ENCODE measurements around the gene PRDM10.
A peak's percentile ranks its signal among the peaks of the same experiment; 100 is the strongest.
"Not testable (repeated sequence)": the region's sequence is repeated elsewhere in the genome, so short reads cannot be mapped to it uniquely, and the experiment has no call there.

Gene PRDM10

GRCh38 chr11:129894278-129895125 is 108.1 kb downstream of the PRDM10 start:
- no peak for DNase-seq (ENCODE audit: low spot score)

GRCh38 chr11:129888451-129888850 is 114.2 kb downstream of the PRDM10 start:
- no peak for DNase-seq (ENCODE audit: low spot score)

GRCh38 chr11:129885381-129885780 is 117.3 kb downstream of the PRDM10 start:
- no peak for DNase-seq (ENCODE audit: low spot score)

DNA sequence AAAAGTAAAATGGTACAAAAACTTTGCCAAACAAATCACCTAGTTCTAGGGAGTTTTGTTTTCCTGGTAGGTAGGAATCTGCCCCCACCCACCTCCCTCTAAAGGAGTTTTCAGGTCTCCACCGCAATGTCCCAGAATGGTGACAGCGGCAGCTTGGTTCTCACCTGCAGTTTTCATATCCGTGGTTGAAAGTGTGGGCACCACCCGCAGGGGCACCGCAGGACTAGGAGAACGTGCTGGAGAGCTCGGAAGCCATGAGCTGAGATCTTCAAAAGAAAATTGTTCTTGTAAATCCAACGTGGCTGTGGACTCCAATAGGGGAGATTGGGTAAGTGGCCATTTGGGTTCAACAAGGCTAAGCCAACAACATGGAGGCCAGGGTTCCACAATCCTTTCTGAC is 118.1 kb downstream of the PRDM10 start:
- no peak for DNase-seq (ENCODE audit: low spot score)

DNA sequence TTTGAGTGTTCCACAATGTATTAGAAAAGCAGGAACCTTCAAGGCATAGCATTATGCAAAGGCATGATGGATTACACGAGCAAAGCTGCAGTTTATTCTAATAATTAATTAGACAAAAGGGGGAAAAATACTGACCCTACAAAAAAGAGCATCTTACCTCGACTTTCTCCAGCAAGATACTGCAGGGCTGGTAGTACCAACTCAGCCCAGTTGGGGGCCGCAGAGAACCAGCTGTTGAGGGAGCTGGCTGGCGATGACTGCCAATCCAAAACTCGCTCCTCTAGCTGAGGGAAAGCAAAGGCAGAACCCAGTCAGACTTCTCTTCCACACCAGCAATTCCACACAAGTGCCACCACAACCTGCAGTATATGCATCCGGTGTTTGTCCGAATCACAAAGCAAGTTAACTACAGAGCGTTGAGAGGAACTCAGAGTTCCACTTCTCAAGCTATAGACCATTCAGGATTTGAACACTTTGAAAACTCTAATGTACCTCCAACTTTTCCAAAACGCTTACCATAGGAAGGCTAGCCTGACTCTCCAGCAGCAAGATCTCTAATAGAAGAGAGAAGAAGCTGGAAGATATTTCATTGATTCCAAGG is 121.0 kb downstream of the PRDM10 start:
- peak; percentile 13 for DNase-seq (ENCODE audit: low spot score)

DNA sequence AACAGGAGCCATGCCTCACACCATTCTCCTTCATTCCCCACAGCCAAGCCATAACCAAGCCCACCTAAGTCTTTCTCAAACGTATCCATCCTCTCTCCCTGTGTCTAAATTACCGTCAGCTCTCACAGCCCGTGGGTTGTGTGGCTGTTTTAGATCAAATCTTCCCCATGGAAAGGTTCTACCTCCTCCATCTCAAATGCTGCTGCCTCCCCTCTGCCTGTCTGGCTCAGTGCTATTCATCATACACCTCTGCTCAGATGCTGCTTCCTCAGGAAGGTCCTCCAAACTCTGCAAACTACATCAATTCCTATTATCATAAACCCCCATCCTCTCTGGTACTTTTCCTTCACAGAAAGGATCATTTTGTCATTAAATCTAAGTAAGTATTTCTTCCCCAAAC is 122.3 kb downstream of the PRDM10 start:
- no peak for DNase-seq (ENCODE audit: low spot score)

GRCh38 chr11:129871914-129872313 is 130.7 kb downstream of the PRDM10 start:
- no peak for DNase-seq (ENCODE audit: low spot score)

GRCh38 chr11:129868626-129869025 is 134.0 kb downstream of the PRDM10 start:
- not testable (repeated sequence) for DNase-seq (ENCODE audit: low spot score)

GRCh38 chr11:129866311-129866710 is 136.3 kb downstream of the PRDM10 start:
- DNase-seq (ENCODE audit: low spot score): no peak

DNA sequence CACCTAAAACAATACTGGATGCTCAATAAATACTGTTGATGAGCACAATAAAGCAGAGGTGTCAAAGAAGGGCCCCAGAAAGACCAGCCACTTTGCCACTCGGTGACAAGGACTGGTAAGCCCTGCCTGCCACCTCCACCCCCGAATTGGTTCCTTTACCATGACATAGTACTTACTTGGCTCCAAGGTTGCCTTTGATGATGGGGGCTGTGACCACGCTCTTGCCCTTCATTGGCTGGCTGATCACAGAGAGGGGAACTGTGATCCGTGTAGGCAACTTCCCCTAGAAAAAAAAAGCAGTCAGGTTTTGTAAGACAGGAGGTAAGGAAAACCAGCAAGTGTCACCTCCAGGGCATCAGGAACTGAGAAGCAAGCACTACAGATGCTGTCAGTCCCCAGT is 136.9 kb downstream of the PRDM10 start:
- no peak for DNase-seq (ENCODE audit: low spot score)

DNA sequence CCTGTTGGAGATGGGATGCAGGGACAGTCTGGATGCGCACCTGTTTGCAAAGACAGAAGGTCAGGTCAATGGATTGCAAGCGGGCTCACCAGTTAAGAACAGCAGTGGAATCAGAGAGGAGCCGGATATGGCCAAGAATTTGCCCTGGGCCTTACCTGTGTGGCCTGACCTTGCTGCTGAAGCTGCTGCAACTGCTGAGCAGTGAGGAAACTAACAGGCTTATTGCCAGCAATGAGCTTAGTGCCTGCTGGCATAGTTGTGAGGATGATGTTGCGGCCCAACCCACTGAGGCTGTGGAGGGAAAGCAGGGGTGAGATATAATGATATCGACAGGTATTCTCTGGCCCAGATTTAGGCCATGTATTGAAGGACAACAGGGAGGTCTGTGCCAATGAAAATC is 137.8 kb downstream of the PRDM10 start:
- DNase-seq (ENCODE audit: low spot score): no peak

- DNase-seq (ENCODE audit: low spot score): peak; percentile 86
Measured at GRCh38 chr11:129861702-129862522, 140.7 kb downstream of the PRDM10 start.

DNA sequence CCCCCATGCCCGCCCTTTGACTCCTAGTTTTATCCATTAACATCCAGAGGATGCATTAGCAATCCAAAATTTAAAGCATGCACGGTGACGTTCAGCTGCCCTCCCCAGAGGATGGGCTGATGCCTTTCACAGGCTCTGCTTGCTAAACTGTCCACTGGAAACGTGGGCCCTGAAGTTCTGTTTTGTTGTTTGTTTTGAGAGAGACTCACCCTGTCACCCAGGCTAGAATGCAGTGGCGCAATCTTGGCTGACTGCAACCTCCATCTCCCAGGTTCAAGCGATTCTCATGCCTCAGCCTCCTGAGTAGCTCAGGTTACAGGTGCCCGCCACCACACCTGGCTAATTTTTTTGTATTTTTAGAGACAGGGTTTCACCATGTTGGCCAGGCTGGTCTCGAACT is 146.6 kb downstream of the PRDM10 start:
- no peak for DNase-seq (ENCODE audit: low spot score)

DNA sequence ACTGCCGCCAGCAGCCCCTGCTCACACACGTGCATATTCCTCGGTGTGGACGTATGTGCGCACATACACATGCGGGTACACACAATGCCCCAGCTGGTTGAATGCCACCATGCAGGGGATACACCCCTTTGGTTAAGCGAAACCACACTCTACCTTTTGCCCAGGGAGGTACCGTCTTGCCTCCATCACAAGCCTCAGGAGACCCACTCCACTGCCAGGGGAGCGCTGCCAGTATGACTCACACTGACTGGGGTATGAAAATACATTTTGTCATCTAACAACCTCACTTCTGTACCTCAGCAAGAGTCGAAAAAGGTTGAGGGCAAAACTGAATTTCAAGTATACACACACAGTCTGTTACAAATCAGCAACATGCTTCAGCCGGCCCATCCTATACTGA is 147.5 kb downstream of the PRDM10 start:
- DNase-seq (ENCODE audit: low spot score): no peak

DNA sequence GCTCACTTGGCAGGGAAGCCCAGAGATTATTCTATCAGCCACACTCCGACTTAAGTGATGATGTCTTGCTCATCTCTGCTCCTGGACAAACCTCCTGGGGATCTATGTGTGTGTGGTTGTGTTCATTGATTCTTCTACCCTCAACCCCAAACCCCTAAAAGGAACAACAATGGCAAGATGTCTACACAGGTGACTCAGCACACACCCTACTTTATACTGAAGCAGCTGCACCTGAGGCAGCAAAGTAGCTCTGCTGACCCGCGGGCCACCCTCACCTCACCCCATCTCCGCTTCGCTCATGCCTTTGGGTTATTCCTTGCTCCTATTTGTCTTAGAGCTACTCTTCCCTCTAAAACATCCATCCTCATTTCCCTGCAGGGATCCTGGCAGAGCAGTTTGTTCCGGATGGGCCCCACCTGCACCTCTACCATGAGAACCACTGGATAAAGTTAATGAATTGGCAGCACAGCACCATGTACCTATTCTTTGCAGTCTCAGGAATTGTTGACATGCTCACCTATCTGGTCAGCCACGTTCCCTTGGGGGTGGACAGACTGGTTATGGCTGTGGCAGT is 148.3 kb downstream of the PRDM10 start:
- no peak for DNase-seq (ENCODE audit: low spot score)

DNA sequence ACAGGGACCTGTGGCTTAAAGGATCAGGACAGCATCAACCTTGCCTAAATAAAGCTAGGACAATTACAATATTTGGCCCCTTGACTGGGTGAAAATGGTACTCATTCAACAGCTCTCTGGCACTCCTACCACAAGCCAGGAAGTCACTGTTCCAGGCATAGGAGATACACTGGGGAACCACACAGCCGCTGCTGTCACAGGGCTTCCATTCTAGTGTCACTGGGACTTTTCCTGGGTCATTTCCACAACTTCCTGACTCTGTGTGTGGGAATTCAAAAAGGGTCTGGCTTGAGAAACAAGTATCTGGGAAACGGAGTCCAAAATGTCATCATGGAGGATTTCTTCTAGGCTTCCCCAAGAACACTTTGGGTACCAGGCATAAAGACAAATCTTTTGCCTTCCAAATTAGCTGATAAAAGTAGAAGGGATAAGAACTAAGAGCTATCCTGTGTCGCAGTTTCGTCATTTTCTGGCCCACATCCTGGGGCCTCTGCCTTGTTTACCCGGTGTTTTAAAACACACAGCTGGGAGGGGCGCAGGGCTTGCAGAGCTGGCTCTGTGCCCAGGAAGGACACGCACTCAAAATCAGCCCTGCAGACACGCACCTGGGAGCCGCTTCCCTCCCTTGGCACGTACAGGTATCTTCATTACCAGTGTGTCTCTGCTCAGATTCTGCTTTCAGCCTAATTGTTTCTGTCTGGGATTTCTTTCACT is 149.0 kb downstream of the PRDM10 start:
- no peak for DNase-seq (ENCODE audit: low spot score)

DNA sequence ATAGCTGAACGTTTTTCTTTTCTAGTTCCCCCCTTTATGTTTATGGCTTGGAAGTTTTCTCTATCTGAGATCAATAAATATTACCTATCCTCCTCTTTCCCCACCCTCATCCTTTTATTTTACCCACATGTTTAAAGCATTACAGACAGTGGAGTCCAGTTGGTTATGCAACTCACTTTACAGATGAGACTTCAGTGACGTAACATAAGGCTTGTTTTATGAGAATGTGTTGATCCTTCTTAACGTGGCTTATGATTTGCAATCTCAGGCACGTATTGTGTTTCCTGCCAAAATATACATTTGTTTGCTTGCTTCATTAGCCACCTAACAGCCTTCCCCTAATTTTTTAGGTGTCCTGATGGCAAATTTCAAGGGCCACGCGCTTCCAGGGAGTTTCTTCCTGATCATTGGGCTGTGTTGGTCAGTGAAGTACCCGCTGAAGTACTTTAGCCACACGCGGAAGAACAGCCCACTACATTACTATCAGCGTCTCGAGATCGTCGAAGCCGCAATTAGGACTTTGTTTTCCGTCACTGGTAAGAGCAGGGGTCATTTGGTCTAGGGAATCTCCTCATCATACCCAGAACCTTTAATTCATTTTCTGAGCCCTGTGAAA is 150.4 kb downstream of the PRDM10 start:
- DNase-seq (ENCODE audit: low spot score): no peak
